AG04450 (cell line): Measurements from ENCODE around the gene MEIS3. TPM values are rescaled to one million over a fixed set of nuclear protein-coding genes. Genes with fewer than 3 reads are reported as not detected.

Source experiments
- CTCF ChIA-PET: fragments of 300-600, 350-600 bp; formaldehyde crosslinking; extraction: SDS; loops from one replicate; lab custom pipeline; 2022; ENCODE audit warnings: antibody characterized with exemption, inconsistent platforms; lab: Charles Lee
- POLR2A ChIA-PET: fragments of 350-600 bp; formaldehyde crosslinking; extraction: SDS; loops from one replicate; lab custom pipeline; 2021; ENCODE audit warnings: antibody characterized with exemption, inconsistent platforms; lab: Yijun Ruan, JAX
- DNase-seq: peaks from one replicate; pipeline ENCODE4 v3.0.0-alpha.2; 2011; ENCODE audit warnings: low read depth, low spot score
- H3K27ac ChIP-seq: one replicate; pipeline ENCODE4 v1.5.1; 2012; ENCODE audit warnings: low read depth, low read length, control low read depth
- H3K27me3 ChIP-seq: one replicate; pipeline ENCODE4 v1.6.0; 2012; ENCODE audit warnings: low read length; ENCODE audit not compliant: control insufficient read depth, insufficient read depth
- H3K4me3 ChIP-seq: 2 replicates; pipeline ENCODE4 v1.5.1; 2011; ENCODE audit warnings: mild to moderate bottlenecking, low read depth, low read length, control low read depth
- H3K9me3 ChIP-seq: 2 replicates; pipeline ENCODE4 v1.5.1; 2012; ENCODE audit warnings: low read length; ENCODE audit not compliant: control insufficient read depth, insufficient read depth
- polyA plus RNA-seq: library from polyadenylated mRNA; depleted of rRNA; stranded (reverse); fragments of >200 nt; gene quantifications from 2 replicates; pipeline ENCODE4 v1.2.3, GENCODE V29; 2011
- TF ChIP-seq, protein P1 (sequence below): IDR thresholded peaks from 2 replicates; pipeline ENCODE4 v1.5.1; 2011; ENCODE audit warnings: low read depth, low read length, control low read depth, inconsistent platforms

The MEIS3 gene
- polyA plus RNA-seq, 1 experiment, result 21.6 TPM

DNA sequence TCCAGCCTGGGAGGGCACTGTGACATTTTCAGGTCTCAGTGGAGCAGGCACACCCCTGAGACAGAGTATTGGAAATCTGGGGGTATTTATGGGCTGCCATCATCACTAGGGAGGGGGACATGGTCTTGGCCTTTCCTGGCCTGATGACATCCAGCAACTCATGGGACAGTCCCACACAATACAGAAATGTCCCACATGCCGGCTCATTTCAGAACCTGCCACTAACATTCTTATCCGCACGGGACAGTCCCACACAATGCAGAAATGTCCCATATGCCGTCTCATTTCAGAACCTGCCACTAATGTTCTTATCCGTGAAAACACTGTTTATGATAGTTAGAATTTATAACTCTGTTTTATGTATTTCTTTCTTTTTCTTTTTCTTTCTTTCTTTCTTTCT, 42.5 kb upstream of the MEIS3 start:
- ChIA-PET CTCF (no interaction called here), POLR2A (interaction anchor here (0.7 kb wide), 1 partner anchor 669 kb away, joined by 3 read pairs; no protein-coding TSS in a partner anchor)
- TF ChIP-seq, protein P1, sequence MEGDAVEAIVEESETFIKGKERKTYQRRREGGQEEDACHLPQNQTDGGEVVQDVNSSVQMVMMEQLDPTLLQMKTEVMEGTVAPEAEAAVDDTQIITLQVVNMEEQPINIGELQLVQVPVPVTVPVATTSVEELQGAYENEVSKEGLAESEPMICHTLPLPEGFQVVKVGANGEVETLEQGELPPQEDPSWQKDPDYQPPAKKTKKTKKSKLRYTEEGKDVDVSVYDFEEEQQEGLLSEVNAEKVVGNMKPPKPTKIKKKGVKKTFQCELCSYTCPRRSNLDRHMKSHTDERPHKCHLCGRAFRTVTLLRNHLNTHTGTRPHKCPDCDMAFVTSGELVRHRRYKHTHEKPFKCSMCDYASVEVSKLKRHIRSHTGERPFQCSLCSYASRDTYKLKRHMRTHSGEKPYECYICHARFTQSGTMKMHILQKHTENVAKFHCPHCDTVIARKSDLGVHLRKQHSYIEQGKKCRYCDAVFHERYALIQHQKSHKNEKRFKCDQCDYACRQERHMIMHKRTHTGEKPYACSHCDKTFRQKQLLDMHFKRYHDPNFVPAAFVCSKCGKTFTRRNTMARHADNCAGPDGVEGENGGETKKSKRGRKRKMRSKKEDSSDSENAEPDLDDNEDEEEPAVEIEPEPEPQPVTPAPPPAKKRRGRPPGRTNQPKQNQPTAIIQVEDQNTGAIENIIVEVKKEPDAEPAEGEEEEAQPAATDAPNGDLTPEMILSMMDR, result no peak

DNA sequence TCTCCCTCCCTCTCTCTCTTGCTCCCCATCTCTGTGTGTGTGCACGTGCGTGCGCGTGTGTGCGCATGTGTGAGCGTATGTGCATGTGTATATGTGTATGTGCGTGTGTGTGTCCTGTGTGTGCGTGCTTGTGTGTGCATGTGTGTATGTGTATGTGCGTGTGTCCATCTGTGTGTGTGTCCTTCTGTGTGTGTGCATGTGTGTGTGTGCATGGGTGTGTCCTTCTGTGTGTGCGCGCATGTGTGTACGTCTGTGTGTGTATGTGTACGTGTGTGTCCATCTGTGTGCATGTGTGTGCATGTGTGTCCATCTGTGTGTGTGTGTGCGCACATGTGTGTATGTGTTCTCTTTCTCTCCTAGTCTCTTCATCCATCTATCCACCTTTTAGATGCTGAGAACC, 40.1 kb upstream of the MEIS3 start:
- no peak for DNase-seq
- POLR2A ChIA-PET, result no interaction called here
- H3K9me3 ChIP-seq, result peaks cover 20% of the 10 kb centered on the region
- H3K27me3 ChIP-seq, result peaks cover 43% of the 10 kb centered on the region
- TF ChIP-seq, protein P1, result no peak
- no peak overlapping the region for H3K27ac ChIP-seq
- no peak overlapping the region for H3K4me3 ChIP-seq
- CTCF ChIA-PET, result no interaction called here

More for the DNA sequence above, 42.5 kb upstream of the MEIS3 start:
- no peak overlapping the region for H3K4me3 ChIP-seq
- no peak overlapping the region for H3K27ac ChIP-seq
- H3K9me3 ChIP-seq, result peaks cover under 1% of the 10 kb centered on the region; the same call in 1 of the 2 replicates
- no peak for DNase-seq
- peaks cover 29% of the 10 kb centered on the region for H3K27me3 ChIP-seq

DNA sequence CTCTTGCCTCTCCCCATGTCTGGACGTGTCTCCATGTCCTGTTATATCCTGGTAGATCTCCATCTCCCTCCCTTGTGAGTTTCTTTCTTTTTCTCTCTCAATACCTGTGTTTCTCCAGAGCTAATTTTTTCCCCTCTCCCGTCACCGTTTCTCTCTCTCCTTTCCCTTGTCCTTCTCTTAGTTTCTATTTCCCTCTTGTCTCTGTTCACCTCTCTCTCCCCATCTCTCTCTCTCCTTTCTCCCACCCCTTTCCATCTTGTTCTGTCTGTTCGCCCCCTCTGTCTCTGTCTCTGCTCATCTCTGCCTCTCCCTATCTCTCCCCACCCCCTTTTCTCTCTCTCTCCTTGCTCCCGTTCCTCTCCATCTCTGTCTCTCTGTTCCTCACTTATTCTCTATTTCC, 39.3 kb upstream of the MEIS3 start:
- ChIA-PET CTCF (no interaction called here), POLR2A (no interaction called here)
- no peak for DNase-seq
- H3K27me3 ChIP-seq, result peaks cover 40% of the 10 kb centered on the region
- peaks cover 20% of the 10 kb centered on the region for H3K9me3 ChIP-seq
- no peak overlapping the region for H3K4me3 ChIP-seq
- TF ChIP-seq, protein P1, result no peak
- H3K27ac ChIP-seq, result no peak overlapping the region

DNA sequence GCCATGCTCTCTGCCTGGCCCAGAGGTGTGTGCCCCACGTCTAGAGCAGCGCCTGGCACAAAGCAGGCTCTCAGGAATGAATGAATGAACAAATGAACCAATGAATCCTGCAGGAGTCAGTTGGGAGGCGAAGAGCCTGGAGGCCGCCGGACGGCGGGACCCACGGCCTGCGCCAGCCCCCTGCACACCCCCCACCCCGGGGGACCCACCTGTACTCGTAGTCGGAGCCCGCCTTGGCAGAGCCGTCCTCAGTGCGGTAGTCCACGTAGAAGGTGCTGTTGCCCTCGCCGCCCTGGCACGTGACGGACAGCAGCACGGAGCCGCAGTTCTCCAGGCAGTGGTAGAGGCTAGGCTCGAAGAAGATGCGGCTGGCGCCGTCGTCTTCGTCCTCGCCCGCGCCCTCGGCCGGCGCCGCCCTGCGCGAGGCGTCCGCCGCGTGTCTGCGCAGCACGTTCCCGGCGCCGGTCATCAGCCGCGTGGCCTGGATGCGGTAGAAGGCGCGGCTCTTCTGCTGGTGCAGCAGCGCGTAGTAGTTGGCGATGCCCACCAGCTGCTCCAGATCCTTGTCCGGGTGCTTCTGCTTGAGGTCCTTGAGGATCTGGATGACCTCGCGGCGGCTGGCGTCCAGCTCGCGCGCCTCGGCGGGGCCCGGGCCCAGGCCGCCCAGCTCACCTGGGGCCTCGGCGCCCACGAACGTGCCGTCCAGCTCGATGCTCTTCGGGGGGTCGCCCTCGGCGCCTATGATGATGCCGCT, 37.6 kb upstream of the MEIS3 start:
- Histone ChIP-seq H3K27ac (no peak overlapping the region), H3K27me3 (peaks cover 44% of the 10 kb centered on the region), H3K4me3 (no peak overlapping the region), H3K9me3 (peaks cover 20% of the 10 kb centered on the region)
- CTCF ChIA-PET, result no interaction called here
- no peak for DNase-seq
- TF ChIP-seq, protein P1, result no peak
- POLR2A ChIA-PET, result no interaction called here

DNA sequence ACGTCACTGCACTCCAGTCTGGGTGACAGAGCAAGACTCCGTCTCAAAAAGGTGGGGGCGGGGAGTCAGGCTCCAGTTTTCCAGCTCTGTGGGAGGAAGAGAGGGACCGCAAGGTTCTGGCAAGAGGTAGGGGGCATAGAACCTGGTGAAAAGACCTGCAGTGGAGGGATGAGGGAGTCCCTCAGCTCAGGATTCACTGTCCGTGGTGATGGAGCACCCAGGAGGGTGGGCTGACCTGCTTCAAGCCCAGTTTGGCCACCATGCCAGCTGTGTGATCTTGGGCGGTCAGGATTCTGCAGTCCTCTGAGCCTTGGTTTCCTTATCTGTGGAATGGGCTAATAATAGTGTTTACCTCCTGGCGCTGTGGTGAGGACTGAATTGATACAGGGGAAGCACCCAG, 31.2 kb upstream of the MEIS3 start:
- ChIA-PET CTCF (interaction anchor here (0.7 kb wide), 1 partner anchor 155 kb away, joined by 4 read pairs; no protein-coding TSS in a partner anchor), POLR2A (no interaction called here)
- Histone ChIP-seq H3K9me3 (peaks cover 14% of the 10 kb centered on the region), H3K27me3 (peaks cover 46% of the 10 kb centered on the region), H3K4me3 (no peak overlapping the region), H3K27ac (no peak overlapping the region)
- TF ChIP-seq, protein P1, result no peak
- DNase-seq, result no peak
